ENCODE measurements around the gene NEK3. TPM values are rescaled to one million over a fixed set of nuclear protein-coding genes. Genes with fewer than 3 reads are reported as not detected.
"Not testable (repeated sequence)": the region's sequence is repeated elsewhere in the genome, so short reads cannot be mapped to it uniquely, and the experiment has no call there.

The NEK3 gene
- total RNA-seq, 1 donor from 2014 or later = 27.5 TPM

DNA sequence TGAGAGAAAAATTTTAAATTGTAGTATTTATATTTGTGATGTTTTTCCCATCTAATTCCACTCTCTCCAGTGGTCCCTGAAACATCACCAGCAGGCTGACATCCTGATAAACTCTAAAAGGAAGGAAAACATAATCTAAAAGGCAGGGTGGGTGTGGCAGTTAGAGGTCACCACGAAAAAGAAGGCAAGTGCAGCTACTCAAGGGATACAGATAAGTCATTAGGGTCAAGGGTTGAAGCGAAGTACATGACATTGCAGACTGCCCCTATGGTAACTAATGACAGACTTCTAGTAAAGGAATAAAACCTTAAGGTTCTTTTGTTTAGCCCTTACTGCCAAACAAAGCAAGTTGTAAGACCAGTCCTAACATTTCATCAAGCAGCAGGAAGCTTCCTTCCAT lies 6.0 kb upstream of the NEK3 start:
- TF ChIP-seq, protein P1, sequence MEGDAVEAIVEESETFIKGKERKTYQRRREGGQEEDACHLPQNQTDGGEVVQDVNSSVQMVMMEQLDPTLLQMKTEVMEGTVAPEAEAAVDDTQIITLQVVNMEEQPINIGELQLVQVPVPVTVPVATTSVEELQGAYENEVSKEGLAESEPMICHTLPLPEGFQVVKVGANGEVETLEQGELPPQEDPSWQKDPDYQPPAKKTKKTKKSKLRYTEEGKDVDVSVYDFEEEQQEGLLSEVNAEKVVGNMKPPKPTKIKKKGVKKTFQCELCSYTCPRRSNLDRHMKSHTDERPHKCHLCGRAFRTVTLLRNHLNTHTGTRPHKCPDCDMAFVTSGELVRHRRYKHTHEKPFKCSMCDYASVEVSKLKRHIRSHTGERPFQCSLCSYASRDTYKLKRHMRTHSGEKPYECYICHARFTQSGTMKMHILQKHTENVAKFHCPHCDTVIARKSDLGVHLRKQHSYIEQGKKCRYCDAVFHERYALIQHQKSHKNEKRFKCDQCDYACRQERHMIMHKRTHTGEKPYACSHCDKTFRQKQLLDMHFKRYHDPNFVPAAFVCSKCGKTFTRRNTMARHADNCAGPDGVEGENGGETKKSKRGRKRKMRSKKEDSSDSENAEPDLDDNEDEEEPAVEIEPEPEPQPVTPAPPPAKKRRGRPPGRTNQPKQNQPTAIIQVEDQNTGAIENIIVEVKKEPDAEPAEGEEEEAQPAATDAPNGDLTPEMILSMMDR (conservative IDR thresholded peaks at IDR 0.05) = no peak
- Mint-ChIP-seq H3K27me3 (ENCODE audit: low read depth) (no peaks in the 10 kb centered on the region), H3K4me3 (no peak overlapping the region), H3K9me3 (no peaks in the 10 kb centered on the region), H3K36me3 (ENCODE audit: low read depth) (peaks cover 3% of the 10 kb centered on the region), H3K27ac (ENCODE audit: unreplicated experiment) (no peak overlapping the region), H3K4me1 (peaks cover 43% of the 10 kb centered on the region)
- DNase-seq (ENCODE audit: low read depth, low spot score) = no peak

GRCh38 chr13:52164989-52165388 lies 5.6 kb upstream of the NEK3 start:
- H3K4me3 Mint-ChIP-seq = no peak overlapping the region
- peaks cover 3% of the 10 kb centered on the region for H3K36me3 Mint-ChIP-seq (ENCODE audit: low read depth)
- H3K27ac Mint-ChIP-seq (ENCODE audit: unreplicated experiment) = no peak overlapping the region
- peaks cover 44% of the 10 kb centered on the region for H3K4me1 Mint-ChIP-seq
- H3K27me3 Mint-ChIP-seq (ENCODE audit: low read depth) = no peaks in the 10 kb centered on the region
- peaks cover under 1% of the 10 kb centered on the region for H3K9me3 Mint-ChIP-seq
- TF ChIP-seq, protein P1 (conservative IDR thresholded peaks at IDR 0.05) = no peak
- DNase-seq (ENCODE audit: low read depth, low spot score) = no peak

- not testable (repeated sequence) for H3K27me3 Mint-ChIP-seq (ENCODE audit: low read depth); DNase-seq (ENCODE audit: low read depth, low spot score); H3K36me3 Mint-ChIP-seq (ENCODE audit: low read depth); H3K9me3 Mint-ChIP-seq; H3K27ac Mint-ChIP-seq (ENCODE audit: unreplicated experiment)
- H3K4me1 Mint-ChIP-seq = peaks cover 49% of the 10 kb centered on the region
- peak overlapping the region; percentile 60 for H3K4me3 Mint-ChIP-seq
These were observed 4.5 kb upstream of the NEK3 start for GRCh38 chr13:52163878-52164277.

GRCh38 chr13:52162279-52163101 lies 3.1 kb upstream of the NEK3 start:
- peaks cover 8% of the 10 kb centered on the region for H3K36me3 Mint-ChIP-seq (ENCODE audit: low read depth)
- TF ChIP-seq, protein P1 (conservative IDR thresholded peaks at IDR 0.05) = no peak
- no peak for DNase-seq (ENCODE audit: low read depth, low spot score)
- peaks cover 61% of the 10 kb centered on the region for H3K4me1 Mint-ChIP-seq
- peak overlapping the region; percentile 70 for H3K27ac Mint-ChIP-seq (ENCODE audit: unreplicated experiment)
- H3K27me3 Mint-ChIP-seq (ENCODE audit: low read depth) = no peaks in the 10 kb centered on the region
- peaks cover 5% of the 10 kb centered on the region for H3K9me3 Mint-ChIP-seq
- H3K4me3 Mint-ChIP-seq = peak overlapping the region; percentile 73

- Mint-ChIP-seq H3K4me1 (peaks cover 70% of the 10 kb centered on the region), H3K27me3 (ENCODE audit: low read depth) (no peaks in the 10 kb centered on the region), H3K4me3 (no peak overlapping the region), H3K36me3 (ENCODE audit: low read depth) (peaks cover 5% of the 10 kb centered on the region), H3K27ac (ENCODE audit: unreplicated experiment) (no peak overlapping the region), H3K9me3 (peaks cover 5% of the 10 kb centered on the region)
- DNase-seq (ENCODE audit: low read depth, low spot score) = no peak
- TF ChIP-seq, protein P1 (conservative IDR thresholded peaks at IDR 0.05) = no peak
These were observed 1.8 kb upstream of the NEK3 start for GRCh38 chr13:52161181-52161646.

DNA sequence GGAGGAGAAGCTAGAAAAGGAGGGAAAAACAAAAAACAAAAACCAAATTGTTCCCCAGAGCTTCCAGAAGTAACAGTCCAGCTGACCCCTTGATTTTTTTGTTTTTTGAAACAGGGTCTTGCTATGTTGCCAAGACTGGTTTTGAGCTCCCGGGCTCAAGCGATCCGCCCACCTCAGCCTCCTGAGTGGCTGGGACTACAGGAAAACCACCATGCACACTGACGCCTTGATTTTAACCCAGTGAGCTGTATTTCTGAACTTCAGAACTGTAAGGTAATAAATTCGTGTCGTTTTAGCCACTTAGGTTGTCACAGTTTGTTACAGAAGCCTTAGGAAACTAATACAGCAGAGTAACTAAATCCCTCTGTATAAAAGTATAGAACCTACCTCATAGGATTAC lies 1.1 kb upstream of the NEK3 start:
- H3K9me3 Mint-ChIP-seq = peaks cover 5% of the 10 kb centered on the region
- H3K27ac Mint-ChIP-seq (ENCODE audit: unreplicated experiment) = no peak overlapping the region
- H3K4me3 Mint-ChIP-seq = peak overlapping the region; percentile 69
- H3K36me3 Mint-ChIP-seq (ENCODE audit: low read depth) = peaks cover 5% of the 10 kb centered on the region
- H3K27me3 Mint-ChIP-seq (ENCODE audit: low read depth) = no peaks in the 10 kb centered on the region
- no peak for DNase-seq (ENCODE audit: low read depth, low spot score)
- peaks cover 68% of the 10 kb centered on the region for H3K4me1 Mint-ChIP-seq
- TF ChIP-seq, protein P1 (conservative IDR thresholded peaks at IDR 0.05) = no peak
